GM18499 (cell line): ENCODE results near the gene FKBP14.

Experiments
- ATAC-seq: cut with Tn5 transposase; IDR thresholded peaks from one replicate; pipeline ENCODE4 v1.9.1; 2021; ENCODE audit warnings: moderate number of reproducible peaks; ENCODE audit not compliant: insufficient read depth, unreplicated experiment

Gene FKBP14

DNA sequence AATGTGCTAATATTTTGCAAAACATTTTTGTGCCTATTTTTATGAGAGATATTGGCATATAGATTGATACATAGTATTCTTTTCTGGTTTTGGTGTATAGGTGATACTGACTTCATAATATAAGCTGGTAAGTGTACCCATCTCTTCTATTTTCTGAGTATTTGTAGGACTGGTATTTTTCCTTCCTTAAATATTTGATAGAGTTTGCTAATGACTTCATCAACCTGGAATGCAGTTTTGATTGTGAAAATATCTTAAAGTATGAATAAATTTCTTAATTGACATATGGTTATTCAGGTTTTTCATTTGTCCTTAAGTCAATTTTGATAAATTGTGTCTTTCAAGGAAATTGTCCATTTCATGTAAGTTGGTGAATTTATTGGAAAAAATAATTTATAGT is 30.9 kb downstream of the FKBP14 start:
- ATAC-seq, result no peak

DNA sequence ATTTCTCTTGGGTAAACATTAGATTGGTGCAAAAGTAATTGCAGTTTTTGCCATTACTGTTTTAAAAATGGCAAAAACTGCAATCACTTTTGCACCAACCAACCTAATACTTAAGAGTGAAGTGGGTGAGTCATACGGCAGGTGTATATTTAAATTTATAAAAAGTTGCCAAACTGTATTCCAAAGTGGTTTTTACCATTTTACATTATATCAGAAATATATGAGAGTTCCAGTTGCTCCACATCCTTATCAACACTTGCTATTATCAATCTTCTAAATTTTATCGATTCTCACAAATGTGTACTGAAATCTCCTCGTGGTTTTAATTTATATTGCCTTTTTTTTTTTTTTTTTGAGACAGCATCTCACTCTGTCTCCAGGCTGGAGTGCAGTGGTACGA is 33.4 kb downstream of the FKBP14 start:
- no peak for ATAC-seq

DNA sequence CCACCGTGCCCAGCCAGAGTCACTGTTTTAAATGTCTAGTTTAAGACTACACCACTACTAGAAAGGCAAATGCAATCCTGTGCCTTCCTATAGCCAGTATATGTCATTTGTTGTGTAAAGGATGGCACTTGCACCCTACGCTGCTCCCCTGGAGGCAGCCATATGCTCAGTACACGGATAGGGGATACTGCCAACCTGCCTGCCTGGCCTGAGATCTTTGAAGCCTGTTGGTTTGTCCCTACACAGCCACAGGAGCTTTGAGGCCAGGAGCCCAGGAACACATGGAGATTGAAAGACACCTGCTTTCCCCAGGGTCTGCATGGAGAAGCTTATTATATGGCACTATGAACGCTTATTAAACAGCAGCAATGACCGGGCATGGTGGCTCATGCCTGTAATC is 34.6 kb downstream of the FKBP14 start:
- ATAC-seq, result no peak

DNA sequence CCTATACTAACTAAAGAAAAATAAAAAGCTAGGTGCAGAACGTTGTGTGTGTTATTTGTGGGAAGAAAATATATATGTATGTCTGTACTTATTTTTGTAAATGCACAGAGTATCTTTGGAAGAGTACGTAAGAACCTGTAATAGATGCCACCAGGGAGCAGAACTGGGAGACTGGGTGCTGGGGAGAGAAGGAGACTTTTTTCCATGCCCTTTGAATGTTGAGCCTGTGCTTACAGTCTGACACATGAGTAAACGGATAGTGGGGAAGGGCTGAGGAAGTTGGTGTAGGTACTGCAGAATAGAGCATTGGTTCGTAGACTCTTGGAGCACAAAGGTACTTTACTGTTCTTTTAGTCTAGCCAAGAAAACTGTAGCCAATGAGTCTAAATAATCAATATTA is 35.6 kb downstream of the FKBP14 start:
- ATAC-seq, result no peak

DNA sequence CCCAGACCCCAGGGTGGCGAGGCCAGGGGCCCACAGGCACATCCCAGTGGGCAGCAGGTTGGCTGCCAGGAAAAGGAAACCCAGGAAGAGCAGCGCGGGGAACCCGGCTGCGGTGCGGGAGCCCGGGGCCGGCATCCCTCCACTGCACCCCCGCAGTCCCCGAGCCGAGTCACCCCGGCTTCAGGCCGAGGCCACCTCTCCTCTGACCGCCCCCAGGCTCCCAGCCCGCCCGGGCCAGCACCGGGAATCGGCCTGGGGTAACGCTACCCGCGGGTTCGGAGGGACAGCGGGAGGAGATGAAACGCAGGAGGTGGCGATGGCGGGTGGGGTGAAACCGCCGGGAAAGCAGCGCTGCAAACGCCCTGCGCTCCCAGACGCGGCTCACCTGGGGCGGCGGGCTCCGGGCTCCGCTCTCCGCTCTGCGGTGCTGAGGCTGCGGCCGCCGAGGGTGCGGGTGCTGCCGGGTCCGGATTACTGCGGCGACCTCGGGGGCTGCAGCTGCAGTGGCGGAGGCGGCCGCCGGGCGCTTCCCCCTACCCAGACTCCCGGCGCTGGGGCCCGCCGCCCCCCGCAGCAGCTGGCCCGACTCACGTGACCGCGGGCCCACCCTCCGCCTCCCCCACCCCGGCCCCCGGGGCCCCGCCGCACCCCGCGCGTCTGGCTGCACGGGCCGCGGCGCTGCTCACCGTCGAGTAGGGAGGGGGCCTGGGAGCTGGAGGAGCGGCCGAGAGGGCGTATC is 37.1 kb downstream of the FKBP14 start, which contains the start of gene SCRN1:
SCRN1 (minus strand) TSS at position 545 of the 739 bp plus-strand sequence. CDS start 20,734 bp downstream, outside the sequence.
- no peak for ATAC-seq

DNA sequence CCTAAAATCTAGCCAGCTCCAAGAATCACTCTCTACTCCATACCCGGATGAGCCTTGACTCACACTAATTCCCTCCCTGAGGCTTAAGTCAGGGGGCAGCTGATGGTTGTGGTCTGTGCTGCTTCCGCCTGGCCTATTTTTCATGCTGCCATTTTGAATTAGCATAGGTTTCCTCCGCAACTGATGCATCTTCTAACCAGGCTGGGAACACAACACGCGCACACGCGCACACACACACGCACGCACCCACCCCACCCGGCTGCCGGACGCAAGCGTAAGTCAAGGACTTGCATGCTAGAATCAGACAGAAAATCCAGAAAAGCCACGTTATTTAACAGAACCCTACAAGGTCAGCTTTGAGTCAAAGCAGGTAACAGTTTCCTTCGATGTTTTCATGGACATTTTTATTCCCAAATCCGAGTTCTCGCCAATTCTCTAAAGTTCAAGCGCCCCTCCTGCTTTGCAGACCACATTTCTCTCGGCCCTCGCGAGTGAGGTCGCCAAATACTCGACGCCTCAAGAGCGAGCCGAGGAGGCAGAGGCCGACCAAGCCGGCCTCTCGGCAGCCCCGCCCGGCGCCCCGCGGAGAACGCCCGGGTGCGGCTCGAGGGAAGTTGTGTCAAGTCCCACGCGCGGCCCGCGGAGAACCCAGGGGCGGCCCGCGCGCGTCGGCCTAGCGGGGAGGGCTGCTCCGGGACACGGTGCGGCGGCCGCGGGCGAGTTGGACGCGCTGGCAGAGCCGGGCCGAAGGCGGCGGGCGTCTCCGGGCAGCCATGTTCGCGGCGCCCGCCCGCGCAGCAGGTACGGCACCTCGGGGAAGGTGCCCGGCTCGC is 37.9 kb downstream of the FKBP14 start:
- ATAC-seq, result no peak

DNA sequence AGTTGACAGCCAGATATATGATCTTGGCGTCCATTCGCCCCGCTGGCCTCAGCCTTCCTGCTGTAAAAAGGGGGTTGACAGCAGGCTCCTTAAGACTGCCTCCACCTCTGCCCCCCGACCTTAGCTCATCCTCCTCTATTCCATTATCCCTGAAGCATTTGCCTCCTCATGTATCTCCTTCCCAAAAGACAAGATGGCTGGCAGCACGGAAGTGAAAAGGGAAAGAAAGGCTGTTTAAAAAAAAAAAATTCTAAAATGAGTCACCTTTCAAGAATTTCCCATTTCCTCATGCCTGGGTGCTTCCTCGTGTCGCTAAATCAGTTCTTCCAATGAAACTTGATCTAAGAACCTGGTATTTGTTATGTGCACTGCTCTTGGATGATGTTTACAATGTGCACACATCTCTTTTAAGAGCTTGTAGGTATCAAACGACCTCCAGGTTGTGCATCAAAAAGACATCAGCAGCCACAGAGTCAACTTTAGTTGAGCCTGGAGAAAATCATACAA is 38.6 kb downstream of the FKBP14 start:
- no peak for ATAC-seq

DNA sequence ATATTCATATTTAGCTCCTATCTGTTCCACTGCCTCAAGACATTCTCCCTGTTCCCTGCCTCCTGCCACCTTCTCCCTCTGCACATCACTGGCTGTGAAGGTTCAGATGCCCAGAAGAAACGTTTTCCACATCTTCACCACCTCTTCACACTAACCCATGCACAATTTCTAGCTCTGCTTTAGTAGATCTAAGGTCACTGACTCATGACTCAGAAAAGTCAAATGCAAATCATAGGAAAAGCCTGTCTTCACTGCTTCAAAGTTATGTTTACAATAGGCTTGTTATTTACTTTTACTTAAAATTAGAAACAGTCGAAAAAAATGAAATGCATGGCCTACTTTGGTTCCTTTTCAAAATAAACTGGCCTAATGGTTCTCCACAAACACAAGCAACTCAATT is 39.4 kb downstream of the FKBP14 start:
- ATAC-seq, result no peak

DNA sequence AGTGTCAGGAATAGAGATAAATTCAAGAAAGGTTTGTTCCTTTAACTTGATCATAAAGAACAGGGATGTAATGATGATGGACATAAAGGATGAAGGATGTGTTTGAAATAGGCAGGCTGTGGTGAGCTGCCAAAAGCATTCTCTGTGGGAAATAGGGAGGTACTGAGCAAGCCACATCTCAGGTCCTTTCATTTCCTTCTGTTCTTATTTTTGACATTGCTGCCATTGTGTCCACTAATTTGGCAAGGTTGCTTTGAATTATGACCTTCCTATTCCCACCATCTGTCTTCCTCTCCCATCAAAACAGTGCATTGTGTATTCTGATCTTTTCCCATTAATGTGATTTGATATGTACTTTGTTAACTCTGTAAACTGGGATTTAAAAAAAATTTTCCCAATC is 46.4 kb downstream of the FKBP14 start:
- ATAC-seq, result no peak

DNA sequence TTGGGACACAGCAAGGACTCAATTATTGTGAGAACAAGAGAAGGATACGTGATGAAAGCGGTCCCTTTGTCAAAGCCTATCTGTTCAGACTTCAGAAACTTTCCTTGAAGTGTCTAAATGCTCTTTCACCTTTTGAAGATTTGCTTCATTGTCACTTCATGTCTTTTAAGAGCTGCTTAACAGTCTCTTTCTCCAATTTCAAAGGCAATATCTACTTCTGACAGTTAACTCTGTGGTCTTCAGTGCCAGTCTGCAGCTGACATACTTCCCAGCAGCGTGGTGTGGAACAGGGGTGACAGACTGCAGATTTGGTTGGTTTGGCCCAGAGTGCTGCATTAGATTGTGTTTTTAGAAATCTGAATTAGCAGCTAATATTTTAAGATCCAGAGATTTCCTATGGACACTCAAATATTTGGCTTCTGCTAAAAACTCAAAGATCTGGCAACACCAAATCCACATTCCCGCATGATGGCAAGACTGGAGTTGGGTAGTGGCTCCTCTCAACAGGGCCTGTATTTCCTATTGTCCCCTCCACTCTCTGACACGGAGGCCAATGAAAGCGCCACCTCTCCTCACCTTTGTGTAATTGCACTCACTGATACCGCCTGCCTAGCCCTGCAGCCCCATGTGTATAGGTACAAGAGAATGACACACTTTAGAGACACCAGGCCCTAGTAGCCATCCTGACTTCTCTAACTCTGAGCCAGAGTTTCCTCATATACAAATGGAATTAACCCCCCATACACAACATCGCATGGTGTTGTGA is 48.4 kb downstream of the FKBP14 start:
- no peak for ATAC-seq

DNA sequence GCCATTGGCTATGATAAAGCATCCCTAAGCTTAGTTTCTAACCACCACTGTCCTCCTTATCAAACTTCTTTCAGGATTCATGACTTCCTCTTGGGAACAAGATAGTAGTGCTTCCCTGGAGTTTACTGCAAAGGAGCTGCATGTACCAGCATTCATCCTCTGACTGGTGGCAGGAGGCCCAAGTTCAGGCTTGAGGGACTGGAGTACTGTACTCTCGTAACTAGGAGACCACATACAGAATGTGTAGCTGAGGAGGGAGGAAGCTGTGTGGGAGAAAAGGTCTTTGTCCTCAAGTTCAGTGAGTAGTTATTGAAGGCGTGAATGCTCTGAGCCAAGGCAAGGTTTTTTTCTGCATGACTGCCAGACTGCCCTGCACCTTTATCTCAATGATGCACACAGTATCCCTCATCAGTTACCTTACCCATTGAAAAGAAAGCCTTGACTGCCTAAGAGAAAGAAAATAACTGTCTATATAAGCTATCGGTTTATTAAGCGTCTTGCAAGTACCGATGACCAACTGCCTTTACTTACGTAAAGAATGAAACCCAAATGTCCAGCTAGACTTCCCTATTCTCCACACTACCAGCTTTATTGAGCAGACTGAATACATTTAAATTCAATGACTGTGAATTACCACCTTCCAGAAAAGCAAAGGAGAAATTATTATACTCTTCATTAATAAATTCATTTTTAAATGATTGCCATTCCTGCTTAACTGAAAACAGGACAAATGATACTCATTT is 49.7 kb downstream of the FKBP14 start:
- no peak for ATAC-seq

DNA sequence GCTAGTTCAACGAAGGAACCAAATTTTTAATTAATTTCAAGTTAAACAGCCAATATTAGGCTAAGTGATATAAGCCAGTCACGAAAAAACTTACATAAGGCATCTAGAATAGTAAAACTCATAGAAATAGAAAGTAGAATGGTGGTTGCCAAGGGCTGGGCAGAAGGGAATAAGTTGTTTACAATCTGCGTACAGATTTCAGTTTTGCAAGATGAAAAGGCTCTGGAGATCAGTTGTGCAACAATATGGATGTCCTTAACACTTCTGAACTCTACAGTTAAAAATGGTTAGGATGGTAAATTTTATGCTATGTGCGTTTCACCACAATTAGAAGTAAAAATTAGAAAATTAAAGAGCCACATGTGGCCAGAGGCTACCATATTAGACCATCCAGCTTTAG is 50.2 kb downstream of the FKBP14 start:
- no peak for ATAC-seq

DNA sequence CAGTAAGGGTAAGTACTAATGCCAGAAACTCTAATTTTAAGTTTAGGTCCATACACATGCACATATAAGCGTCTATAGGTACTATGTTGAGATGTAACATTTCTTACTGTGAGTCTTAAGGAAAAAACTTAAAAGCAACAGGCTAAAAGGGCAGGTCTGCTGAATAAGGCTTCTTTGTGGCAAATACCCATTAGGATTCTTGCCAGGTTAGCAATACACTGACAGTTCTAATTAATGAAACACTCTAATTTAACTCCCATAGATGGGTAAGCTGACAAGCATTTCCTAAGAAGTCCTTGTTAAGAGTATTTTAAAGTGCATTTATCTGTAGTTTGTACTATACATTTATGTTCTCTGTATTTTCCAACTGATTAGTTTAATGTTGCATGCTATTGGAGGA is 50.9 kb downstream of the FKBP14 start:
- no peak for ATAC-seq

DNA sequence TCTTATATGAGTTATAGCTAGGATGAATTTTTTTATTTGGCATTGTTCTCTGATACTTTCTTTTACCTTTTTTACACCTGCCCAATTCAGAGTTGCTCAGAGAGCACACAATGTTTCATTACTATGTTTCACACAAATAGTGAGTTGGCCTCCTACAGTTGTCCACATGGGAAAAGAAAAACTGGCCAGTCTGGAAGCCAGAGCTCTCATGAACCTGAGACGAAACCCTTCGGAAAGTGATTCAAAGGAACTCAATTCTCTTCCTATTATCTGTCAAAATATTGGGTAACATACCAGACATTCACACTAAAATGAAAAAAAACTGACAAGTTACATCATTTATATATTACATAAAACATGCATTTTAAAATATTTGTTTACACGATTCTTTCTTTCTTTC is 52.2 kb downstream of the FKBP14 start:
- no peak for ATAC-seq

DNA sequence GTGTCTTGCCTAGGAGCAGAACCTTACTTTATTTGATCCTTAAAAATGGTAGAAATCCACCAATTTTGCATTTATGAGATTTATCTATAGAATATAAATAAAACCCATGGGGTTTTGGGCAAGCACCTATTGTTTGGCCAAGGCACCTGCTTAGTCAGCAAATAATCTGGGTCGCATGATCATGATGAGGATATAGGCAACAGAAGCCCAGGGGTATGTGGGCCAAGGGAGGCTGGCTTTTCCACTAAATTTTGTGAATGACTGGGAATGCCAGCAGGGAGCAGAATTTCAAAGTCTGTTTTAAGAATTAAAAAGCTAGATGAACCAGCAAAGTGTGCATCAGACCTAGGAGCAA is 54.2 kb downstream of the FKBP14 start:
- ATAC-seq, result no peak

DNA sequence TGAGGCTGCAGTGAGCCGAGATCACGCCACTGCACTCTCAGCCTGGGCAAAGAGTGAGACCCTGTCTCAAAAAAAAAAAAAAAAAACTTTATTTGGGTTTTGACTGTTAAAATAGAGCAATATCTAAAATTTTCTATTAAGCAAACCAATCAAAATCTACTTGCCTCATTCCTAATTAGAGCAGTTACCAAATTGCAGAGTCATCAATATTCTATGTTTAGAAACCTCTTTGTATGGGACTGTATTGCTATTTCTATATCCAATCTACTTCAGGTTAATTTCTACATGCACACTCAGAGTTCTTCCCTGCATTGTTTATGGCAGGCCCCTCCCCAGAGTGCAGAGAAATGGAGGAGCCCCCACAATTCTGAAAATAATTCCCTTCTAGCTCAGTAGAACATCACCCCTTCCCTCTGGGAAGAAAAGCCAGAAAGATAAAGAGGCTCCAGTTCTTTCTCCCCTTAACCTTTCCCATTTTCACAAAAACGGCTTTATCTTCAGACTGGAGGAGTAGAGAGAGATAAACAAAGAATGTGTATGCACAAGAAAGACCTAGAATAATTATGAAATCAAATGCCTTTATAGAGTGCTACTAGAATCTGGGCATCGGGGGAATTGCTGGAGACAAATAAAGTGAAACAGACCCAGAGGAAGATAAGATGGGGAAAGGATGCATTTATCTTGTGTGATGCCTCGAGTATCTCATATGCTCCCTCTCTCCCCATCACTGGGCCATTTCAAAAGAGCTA is 54.8 kb downstream of the FKBP14 start:
- no peak for ATAC-seq

DNA sequence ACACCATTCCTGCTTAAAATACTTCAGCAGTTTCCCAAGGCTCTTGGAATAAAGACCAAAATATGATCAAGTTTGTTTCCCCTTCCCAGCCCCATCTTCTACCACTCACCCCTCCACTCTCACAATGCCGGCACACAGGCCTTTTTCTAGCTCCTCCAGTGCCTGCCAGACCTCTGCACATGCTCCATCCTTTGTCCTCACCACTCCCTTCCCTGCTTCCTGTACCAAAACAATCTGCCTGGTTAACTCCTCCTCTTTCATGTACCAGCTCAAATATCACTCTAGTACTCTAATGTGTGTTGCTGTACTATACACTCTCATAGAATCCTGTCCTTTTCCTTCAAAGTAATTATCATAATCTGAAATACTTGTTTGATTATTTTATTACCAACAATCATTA is 56.3 kb downstream of the FKBP14 start:
- ATAC-seq, result no peak

DNA sequence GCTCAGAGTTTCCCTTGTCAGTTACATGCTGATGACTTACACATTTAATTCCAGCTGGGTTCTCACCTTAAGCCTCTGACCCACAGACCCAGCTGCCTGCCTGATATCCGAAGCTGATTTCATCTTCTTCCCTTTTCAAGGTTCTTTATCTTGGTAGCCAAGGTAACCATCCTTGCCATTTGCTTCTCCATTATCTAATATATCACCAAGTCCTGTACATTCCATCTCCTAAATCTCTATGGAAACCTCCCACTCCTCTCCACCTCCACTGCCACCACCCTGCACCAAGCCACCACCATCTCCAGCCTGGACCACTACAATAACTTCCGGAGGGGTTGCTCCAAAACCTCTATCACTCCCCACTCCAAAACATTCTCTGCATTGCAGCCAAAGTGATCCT is 56.8 kb downstream of the FKBP14 start:
- ATAC-seq, result no peak

DNA sequence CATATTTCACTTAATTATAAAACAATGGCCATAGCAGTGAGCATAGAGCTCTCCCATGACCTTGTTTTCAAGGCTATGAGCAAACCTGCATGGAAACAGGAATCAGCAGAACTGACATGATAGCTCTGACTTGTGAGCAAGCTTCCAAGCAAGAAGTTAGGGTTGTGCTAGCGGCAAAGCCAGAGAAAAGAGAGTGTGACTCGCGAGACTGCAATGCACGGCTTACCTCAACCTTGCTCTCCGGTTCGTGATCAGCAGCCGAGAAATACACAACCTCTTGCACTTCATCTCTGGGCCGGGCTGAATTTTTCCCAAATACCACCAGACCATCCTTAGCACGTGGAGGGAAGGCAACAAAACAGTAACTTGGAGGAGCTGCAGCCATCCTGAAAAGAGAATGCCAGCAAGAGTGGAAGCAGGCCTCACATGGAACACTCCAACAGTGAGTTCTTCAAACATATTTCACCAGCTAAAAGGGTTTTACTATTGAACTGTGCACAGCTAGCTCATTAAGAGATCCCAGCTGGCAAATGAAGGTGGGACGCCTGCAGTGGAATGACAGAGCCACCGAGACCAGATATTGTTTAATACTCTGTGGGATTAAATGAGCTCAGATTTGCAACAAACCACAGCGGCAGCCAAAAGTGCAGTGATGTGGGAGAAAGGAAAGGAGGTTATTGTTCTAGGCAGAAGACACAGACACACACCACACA is 57.7 kb downstream of the FKBP14 start:
- no peak for ATAC-seq
